ENCODE results near the gene TADA2B.
"Not testable (repeated sequence)": the region's sequence is repeated elsewhere in the genome, so short reads cannot be mapped to it uniquely, and the experiment has no call there.

Gene TADA2B

DNA sequence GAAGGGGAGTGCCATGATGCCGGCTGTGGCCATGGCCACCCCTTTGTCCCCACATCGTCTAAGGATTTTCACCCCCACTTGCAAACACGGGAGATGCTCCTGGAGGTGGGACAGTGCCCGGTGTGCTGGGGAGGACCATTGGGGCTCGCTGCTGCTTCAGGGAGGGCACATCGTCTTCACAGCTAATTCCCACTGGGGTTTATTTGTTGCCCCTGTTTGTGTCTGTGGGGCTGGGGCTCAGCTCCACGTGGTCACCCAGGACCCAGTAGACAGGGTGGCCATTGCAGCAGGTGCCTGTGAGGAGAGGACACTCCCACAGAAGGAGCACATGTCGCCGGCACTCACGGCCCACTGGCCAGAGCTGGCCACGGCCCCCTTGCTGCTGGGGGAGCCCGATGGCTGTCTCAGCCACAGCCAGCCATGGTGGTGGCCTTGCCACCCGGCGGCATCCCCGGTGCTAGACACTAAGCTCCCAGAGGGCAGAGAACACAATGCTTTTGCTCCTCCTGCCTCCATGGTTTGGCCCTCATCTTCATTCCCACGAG, 52.5 kb downstream of the TADA2B start:
- Histone ChIP-seq H3K36me3 (ENCODE audit: insufficient read depth, insufficient read length, low read length) (no peaks in the 10 kb centered on the region), H3K4me3 (ENCODE audit: insufficient read length, low read depth) (no peak overlapping the region), H3K9ac (ENCODE audit: insufficient read length, low read depth) (no peak overlapping the region), H3K4me1 (ENCODE audit: insufficient read depth, insufficient read length) (no peaks in the 10 kb centered on the region), H3K27me3 (ENCODE audit: insufficient read depth, insufficient read length) (peaks cover 27% of the 10 kb centered on the region), H3K9me3 (ENCODE audit: insufficient read depth, low read length) (no peaks in the 10 kb centered on the region)
- no peak for DNase-seq (ENCODE audit: low read depth, low spot score)
- TF ChIP-seq YY1 (IDR thresholded peaks at IDR 0.05; ENCODE audit: insufficient read depth, insufficient read length) = no peak
- TF ChIP-seq ZNF274 (IDR thresholded peaks at IDR 0.05; ENCODE audit: low read depth, low read length) = no peak
- TF ChIP-seq SUZ12 (IDR thresholded peaks at IDR 0.05; ENCODE audit: extremely low read depth, insufficient read depth, insufficient read length) = no peak

DNA sequence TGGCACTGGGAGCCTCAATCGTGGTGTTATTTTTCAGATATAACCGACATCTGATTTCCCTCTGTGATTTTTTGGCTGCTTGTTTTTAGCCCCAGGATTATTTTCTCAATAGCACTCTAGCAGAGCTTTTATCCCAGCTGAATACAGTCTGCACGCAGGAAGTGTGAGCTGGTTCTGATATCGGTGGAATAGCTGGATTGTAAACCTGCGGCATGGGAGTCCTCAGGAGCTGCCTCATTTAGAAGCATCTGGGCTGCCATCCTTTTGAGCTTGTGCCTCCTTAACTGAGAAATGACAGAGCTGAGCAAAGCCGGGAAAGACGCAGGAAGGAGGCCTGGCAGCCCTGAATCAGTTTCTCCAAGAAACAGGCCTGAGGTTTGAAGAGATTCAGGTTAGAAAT, 53.1 kb downstream of the TADA2B start:
- H3K36me3 ChIP-seq (ENCODE audit: insufficient read depth, insufficient read length, low read length) = no peaks in the 10 kb centered on the region
- H3K4me1 ChIP-seq (ENCODE audit: insufficient read depth, insufficient read length) = no peaks in the 10 kb centered on the region
- no peak overlapping the region for H3K4me3 ChIP-seq (ENCODE audit: insufficient read length, low read depth)
- H3K27me3 ChIP-seq (ENCODE audit: insufficient read depth, insufficient read length) = peaks cover 22% of the 10 kb centered on the region
- no peak for DNase-seq (ENCODE audit: low read depth, low spot score)
- no peak overlapping the region for H3K9ac ChIP-seq (ENCODE audit: insufficient read length, low read depth)
- TF ChIP-seq SUZ12 (IDR thresholded peaks at IDR 0.05; ENCODE audit: extremely low read depth, insufficient read depth, insufficient read length) = no peak
- no peak for TF ChIP-seq ZNF274 (IDR thresholded peaks at IDR 0.05; ENCODE audit: low read depth, low read length)
- TF ChIP-seq YY1 (IDR thresholded peaks at IDR 0.05; ENCODE audit: insufficient read depth, insufficient read length) = no peak
- H3K9me3 ChIP-seq (ENCODE audit: insufficient read depth, low read length) = no peaks in the 10 kb centered on the region

DNA sequence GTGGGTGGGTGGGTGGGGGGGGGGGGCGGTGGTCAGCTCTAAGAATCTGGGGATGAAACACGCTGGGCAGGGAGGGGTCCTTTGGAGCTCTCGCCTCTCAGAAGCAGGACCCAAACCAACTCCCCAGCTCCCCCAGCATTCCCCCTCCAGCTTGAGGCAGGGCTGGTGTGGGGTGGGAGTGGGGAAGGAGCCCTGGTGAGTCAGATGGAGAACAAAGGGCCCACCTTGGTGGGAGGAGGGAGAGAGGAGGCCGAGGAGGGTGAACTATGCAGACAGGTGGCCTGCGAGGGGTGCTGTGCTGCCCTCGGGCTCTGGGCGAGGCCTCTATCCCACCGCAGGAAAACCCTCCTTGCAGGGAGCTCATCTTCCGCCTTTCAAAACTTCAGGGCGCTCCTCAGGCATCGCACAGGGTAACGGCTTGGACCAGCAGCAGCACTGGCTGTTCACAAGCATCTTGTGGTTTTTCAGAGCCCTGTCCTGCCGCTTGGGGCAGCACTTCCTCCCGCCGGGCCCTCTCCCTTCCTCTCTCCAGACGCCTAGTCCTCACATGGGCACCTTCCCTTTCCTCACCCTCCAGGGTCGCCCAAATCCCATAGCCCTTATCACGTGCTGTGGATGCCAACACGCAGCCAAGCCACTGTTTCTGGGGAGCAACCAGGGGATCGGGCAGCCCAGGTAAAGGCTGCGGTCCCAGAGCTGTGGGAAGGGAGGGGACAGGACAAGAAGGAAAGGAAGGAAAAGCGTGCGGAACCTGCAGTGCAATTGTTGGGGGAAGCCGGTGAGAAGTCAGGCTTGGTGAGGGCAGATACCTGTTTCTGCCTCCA, 58.7 kb downstream of the TADA2B start:
- Histone ChIP-seq H3K27me3 (ENCODE audit: insufficient read depth, insufficient read length) (peaks cover 26% of the 10 kb centered on the region), H3K4me1 (ENCODE audit: insufficient read depth, insufficient read length) (peaks cover 15% of the 10 kb centered on the region), H3K9ac (ENCODE audit: insufficient read length, low read depth) (peak overlapping the region; percentile 54), H3K9me3 (ENCODE audit: insufficient read depth, low read length) (no peaks in the 10 kb centered on the region), H3K4me3 (ENCODE audit: insufficient read length, low read depth) (peak overlapping the region; percentile 36), H3K36me3 (ENCODE audit: insufficient read depth, insufficient read length, low read length) (no peaks in the 10 kb centered on the region)
- DNase-seq (ENCODE audit: low read depth, low spot score) = peak; percentile 73
- no peak for TF ChIP-seq ZNF274 (IDR thresholded peaks at IDR 0.05; ENCODE audit: low read depth, low read length)
- no peak for TF ChIP-seq SUZ12 (IDR thresholded peaks at IDR 0.05; ENCODE audit: extremely low read depth, insufficient read depth, insufficient read length)
- no peak for TF ChIP-seq YY1 (IDR thresholded peaks at IDR 0.05; ENCODE audit: insufficient read depth, insufficient read length)

DNA sequence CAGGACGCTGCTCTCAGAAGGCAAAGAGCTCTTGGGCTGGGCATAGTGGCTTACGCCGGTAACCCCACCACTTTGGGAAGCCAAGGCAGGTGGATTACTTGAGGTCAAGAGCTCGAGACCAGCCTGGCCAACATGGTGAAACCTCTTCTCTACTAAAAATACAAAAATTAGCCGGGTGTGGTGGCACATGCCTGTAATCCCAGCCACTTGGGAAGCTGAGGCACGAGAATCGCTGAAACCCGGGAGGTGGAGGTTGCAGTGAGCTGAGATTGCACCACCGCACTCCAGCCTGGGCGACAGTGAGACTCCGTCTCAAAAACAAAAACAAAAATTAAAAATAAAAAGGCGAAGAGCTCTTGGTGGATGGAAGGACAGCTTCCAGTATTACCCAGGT, 59.3 kb downstream of the TADA2B start:
- not testable (repeated sequence) for H3K9me3 ChIP-seq (ENCODE audit: insufficient read depth, low read length); H3K36me3 ChIP-seq (ENCODE audit: insufficient read depth, insufficient read length, low read length); DNase-seq (ENCODE audit: low read depth, low spot score)
- peaks cover 15% of the 10 kb centered on the region for H3K4me1 ChIP-seq (ENCODE audit: insufficient read depth, insufficient read length)
- H3K9ac ChIP-seq (ENCODE audit: insufficient read length, low read depth) = peak overlapping the region; percentile 67
- H3K27me3 ChIP-seq (ENCODE audit: insufficient read depth, insufficient read length) = peaks cover 26% of the 10 kb centered on the region
- peak overlapping the region; percentile 65 for H3K4me3 ChIP-seq (ENCODE audit: insufficient read length, low read depth)

DNA sequence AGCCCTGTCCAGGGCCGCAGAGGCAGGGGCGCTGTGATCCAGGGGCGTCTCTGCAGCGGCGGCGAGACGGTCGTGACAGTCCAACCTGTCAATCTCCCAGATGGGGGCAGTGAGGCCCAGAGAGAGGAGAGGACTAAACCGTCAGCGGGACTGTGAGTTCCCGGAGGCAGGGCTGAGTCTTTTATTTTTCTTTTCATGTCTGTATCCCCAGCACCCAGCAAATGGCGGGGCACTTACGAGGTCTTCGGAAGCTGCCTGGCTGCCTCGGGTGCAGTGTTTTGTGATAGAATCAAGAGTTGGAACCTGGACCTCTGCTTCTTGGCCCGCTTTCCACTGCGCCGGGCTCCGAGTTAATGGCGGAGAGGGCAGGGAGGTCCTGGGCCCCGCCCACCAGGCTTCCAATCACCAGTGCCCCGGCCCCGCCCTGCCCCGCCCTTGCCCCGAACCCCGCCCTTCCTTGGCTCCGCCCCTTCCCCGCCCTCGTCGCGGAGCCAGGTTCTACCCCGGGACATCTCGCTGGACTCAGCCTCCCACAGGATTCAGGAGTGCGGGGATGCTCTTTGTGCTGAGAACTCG, 59.9 kb downstream of the TADA2B start:
- H3K36me3 ChIP-seq (ENCODE audit: insufficient read depth, insufficient read length, low read length) = no peaks in the 10 kb centered on the region
- TF ChIP-seq SUZ12 (IDR thresholded peaks at IDR 0.05; ENCODE audit: extremely low read depth, insufficient read depth, insufficient read length) (no peak), YY1 (IDR thresholded peaks at IDR 0.05; ENCODE audit: insufficient read depth, insufficient read length) (no peak), ZNF274 (IDR thresholded peaks at IDR 0.05; ENCODE audit: low read depth, low read length) (no peak)
- H3K4me1 ChIP-seq (ENCODE audit: insufficient read depth, insufficient read length) = peaks cover 19% of the 10 kb centered on the region
- peak overlapping the region; percentile 67 for H3K9ac ChIP-seq (ENCODE audit: insufficient read length, low read depth)
- no peaks in the 10 kb centered on the region for H3K9me3 ChIP-seq (ENCODE audit: insufficient read depth, low read length)
- H3K27me3 ChIP-seq (ENCODE audit: insufficient read depth, insufficient read length) = peaks cover 20% of the 10 kb centered on the region
- peak overlapping the region; percentile 65 for H3K4me3 ChIP-seq (ENCODE audit: insufficient read length, low read depth)
- peak; percentile 66 for DNase-seq (ENCODE audit: low read depth, low spot score)

DNA sequence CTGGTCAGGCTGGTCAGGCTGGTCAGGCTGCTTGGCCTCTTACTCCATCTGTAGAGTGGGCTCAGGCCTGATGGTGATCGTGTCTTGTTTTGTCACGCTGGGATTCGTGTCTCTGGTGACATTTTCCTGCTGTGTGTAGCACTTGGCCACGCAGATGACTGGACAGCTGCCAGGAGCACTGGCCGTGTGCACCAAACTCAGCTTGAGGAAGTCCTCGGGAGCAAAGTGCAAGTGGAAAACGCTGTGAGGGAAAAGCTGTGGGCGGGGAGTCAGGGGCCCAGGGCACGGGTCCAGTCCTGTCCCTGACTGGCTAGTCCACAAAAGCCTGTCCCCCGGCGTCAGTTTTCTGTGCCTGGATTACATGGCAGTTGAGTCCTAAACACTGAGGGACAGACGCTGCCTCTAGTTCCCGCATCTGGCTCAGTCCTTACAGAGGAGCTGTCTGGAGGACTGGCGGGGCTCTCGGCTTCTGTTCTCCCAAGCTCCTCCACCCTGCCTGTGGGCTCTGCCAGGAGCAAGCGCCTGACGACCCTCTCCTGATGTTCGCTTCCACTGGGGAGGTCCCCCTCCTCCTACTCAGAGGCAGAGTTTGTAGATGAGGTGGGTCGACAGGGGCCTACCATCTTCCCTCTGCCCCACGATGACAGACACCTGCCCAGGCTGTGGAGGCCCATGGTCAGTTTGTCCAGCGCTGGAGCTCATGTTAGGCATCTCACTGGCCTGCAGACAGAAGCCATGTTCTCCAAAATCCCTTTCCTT, 60.6 kb downstream of the TADA2B start:
- peak overlapping the region; percentile 61 for H3K9ac ChIP-seq (ENCODE audit: insufficient read length, low read depth)
- no peaks in the 10 kb centered on the region for H3K36me3 ChIP-seq (ENCODE audit: insufficient read depth, insufficient read length, low read length)
- TF ChIP-seq YY1 (IDR thresholded peaks at IDR 0.05; ENCODE audit: insufficient read depth, insufficient read length) (no peak), SUZ12 (IDR thresholded peaks at IDR 0.05; ENCODE audit: extremely low read depth, insufficient read depth, insufficient read length) (no peak), ZNF274 (IDR thresholded peaks at IDR 0.05; ENCODE audit: low read depth, low read length) (no peak)
- DNase-seq (ENCODE audit: low read depth, low spot score) = no peak
- H3K4me3 ChIP-seq (ENCODE audit: insufficient read length, low read depth) = peak overlapping the region; percentile 29
- H3K4me1 ChIP-seq (ENCODE audit: insufficient read depth, insufficient read length) = peaks cover 25% of the 10 kb centered on the region
- peaks cover 18% of the 10 kb centered on the region for H3K27me3 ChIP-seq (ENCODE audit: insufficient read depth, insufficient read length)
- H3K9me3 ChIP-seq (ENCODE audit: insufficient read depth, low read length) = no peaks in the 10 kb centered on the region

All from NT2/D1 (cell line).